ENCODE data around the gene PPP2R1B. TPM values are rescaled to one million over a fixed set of nuclear protein-coding genes. Genes with fewer than 3 reads are reported as not detected.

The PPP2R1B gene
- total and polyA plus RNA-seq, 2 of the 8 experiments (the other 6 are each of a cell fraction or from before 2014, with no cell fraction given): 25.8 to 87.0 TPM

DNA sequence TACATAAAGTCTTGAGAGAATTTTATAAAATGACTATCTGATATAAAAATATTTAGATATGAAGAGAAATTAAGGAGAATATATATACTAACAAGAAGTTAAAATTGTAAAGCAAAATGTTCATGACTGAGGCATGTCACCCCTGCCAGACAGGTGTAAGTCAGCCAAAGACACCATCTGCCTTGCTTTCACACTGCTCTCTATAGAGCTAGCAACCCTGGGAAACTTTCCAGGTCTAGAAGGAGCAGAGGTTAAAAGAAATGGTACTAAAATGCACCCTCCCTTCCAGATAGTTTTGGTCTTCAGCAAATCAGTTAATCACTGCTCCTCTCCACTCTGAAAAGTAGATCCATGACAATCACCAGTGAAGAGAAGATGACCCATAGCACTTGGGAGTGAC, 16.5 kb downstream of the PPP2R1B start:
- Histone ChIP-seq H2BK15ac (ENCODE audit: low read length) (no peak overlapping the region), H3K14ac (ENCODE audit: insufficient read length) (no peak overlapping the region), H2AFZ (ENCODE audit: low read length) (no peak overlapping the region), H3K79me2 (ENCODE audit: control insufficient read depth in 1 of 2, insufficient read depth in 2 of 2, low read length in 2 of 2) (no peaks in the 10 kb centered on the region), H2BK12ac (ENCODE audit: low read depth, low read length) (no peak overlapping the region), H3K36me3 (ENCODE audit: control insufficient read depth in 2 of 4, insufficient read depth in 4 of 4, low read length in 3 of 4) (peaks cover 9 to 80% (median 43%) of the 10 kb centered on the region in 4 experiments), H4K8ac (ENCODE audit: extremely low read depth, insufficient read depth, low read length) (no peak overlapping the region), H3K4me3 (ENCODE audit: extremely low read depth in 1 of 4, insufficient read depth in 2 of 4, low read depth in 3 of 4, low read length in 4 of 4) (no peak overlapping the region), H4K20me1 (replicated peaks in 1 of 2; ENCODE audit: control insufficient read depth in 1 of 2, insufficient read depth in 2 of 2, low read length in 2 of 2) (peaks cover 0 to 4% of the 10 kb centered on the region in 2 experiments), H3K23me2 (ENCODE audit: low read depth, low read length) (no peaks in the 10 kb centered on the region), H4K5ac (ENCODE audit: insufficient read length, low read depth, low read length) (no peak overlapping the region), H2BK5ac (ENCODE audit: low read depth, low read length) (no peak overlapping the region), H3K4ac (replicated peaks; ENCODE audit: insufficient read length, low read depth, low read length) (no peak overlapping the region), H4K91ac (replicated peaks; ENCODE audit: insufficient read length, low read length) (no peak overlapping the region), H2AK5ac (ENCODE audit: low read depth, low read length) (no peak overlapping the region), H3K23ac (ENCODE audit: insufficient read length) (no peak overlapping the region), H3K9ac (replicated peaks in 1 of 4; ENCODE audit: extremely low read depth in 1 of 4, low read depth in 3 of 4, low read length in 3 of 4) (no peak overlapping the region), H3K4me2 (ENCODE audit: insufficient read depth in 1 of 2, low read depth in 2 of 2, low read length in 2 of 2) (no peak overlapping the region), H3K18ac (ENCODE audit: extremely low read depth, low read length) (no peak overlapping the region), H3K79me1 (ENCODE audit: low read depth, low read length) (no peaks in the 10 kb centered on the region; the same call in 1 of the 2 replicates), H3K56ac (replicated peaks; ENCODE audit: insufficient read length, low read depth, low read length) (no peak overlapping the region), H2BK20ac (ENCODE audit: low read length) (no peak overlapping the region), H3K4me1 (replicated peaks in 1 of 4; ENCODE audit: control insufficient read depth in 3 of 4, insufficient read depth in 4 of 4, low read length in 3 of 4) (no peaks in the 10 kb centered on the region), H3K9me3 (ENCODE audit: insufficient read depth in 2 of 2, low read depth in 1 of 2, low read length in 1 of 2) (no peaks in the 10 kb centered on the region), H2BK120ac (replicated peaks; ENCODE audit: low read depth, low read length) (no peak overlapping the region), H3K27ac (ENCODE audit: low read depth, low read length) (no peak overlapping the region), H3K27me3 (replicated peaks in 1 of 4; ENCODE audit: control insufficient read depth in 3 of 4, extremely low read depth in 1 of 4, insufficient read depth in 3 of 4, low read length in 3 of 4) (no peaks in the 10 kb centered on the region)
- TF ChIP-seq SUZ12 (IDR thresholded peaks at IDR 0.05; ENCODE audit: low read length): no peak
- no peak for TF ChIP-seq RFX5 (IDR thresholded peaks at IDR 0.05; ENCODE audit: borderline replicate concordance, low read depth, low read length)
- no peak for TF ChIP-seq CBX8 (IDR thresholded peaks at IDR 0.05; ENCODE audit: borderline replicate concordance, low read depth, low read length)
- TF ChIP-seq TCF12 (IDR thresholded peaks at IDR 0.05; ENCODE audit: low read depth, low read length): no peak
- no peak for TF ChIP-seq SIX5 (IDR thresholded peaks at IDR 0.05; ENCODE audit: low read depth, low read length)
- no peak for TF ChIP-seq TAF7 (optimal IDR thresholded peaks at IDR 0.05; ENCODE audit: borderline replicate concordance, low read depth, low read length)
- no peak for TF ChIP-seq ZNF274 (IDR thresholded peaks at IDR 0.05; ENCODE audit: borderline replicate concordance, extremely low read depth, low read length)
- TF ChIP-seq POU5F1 (IDR thresholded peaks at IDR 0.05; ENCODE audit: low read depth, low read length): no peak
- no peak for TF ChIP-seq JUND (IDR thresholded peaks at IDR 0.05; ENCODE audit: low read length)
- no peak for TF ChIP-seq EGR1 (IDR thresholded peaks at IDR 0.05; ENCODE audit: borderline replicate concordance, low read depth, low read length)
- no peak for TF ChIP-seq SIN3A (conservative IDR thresholded peaks at IDR 0.05 in 1 of 2, IDR thresholded peaks at IDR 0.05 in 1 of 2; ENCODE audit: low read depth in 1 of 2, low read length in 2 of 2)
- no peak for TF ChIP-seq EP300 (IDR thresholded peaks at IDR 0.05; ENCODE audit: borderline replicate concordance in 1 of 2, low read depth in 2 of 2, low read length in 2 of 2)
- no peak for TF ChIP-seq KDM1A (IDR thresholded peaks at IDR 0.05; ENCODE audit: borderline replicate concordance, low read length)
- no peak for TF ChIP-seq TBP (IDR thresholded peaks at IDR 0.05; ENCODE audit: low read depth, low read length)
- TF ChIP-seq TEAD4 (IDR thresholded peaks at IDR 0.05; ENCODE audit: low read depth, low read length): no peak
- FAIRE-seq (no peak), DNase-seq (ENCODE audit: low read depth in 1 of 2, low spot score in 2 of 2) (no peak)
- ChIA-PET POLR2A (ENCODE audit: partially characterized antibody) (no interaction called here), CTCF (ENCODE audit: partially characterized antibody) (interaction anchor here (0.9 to 1.6 kb wide), 3 partner anchors 27 to 97 kb away, joined by 3 to 4 read pairs (median 3); no protein-coding TSS in a partner anchor)

Measured in H1 (cell line).